Mesendoderm (in vitro differentiated cells): ENCODE results near the gene ATP1A2.

Experiments
- DNase-seq: peaks from one replicate; pipeline ENCODE4 v3.0.0; 2013
- H2AK5ac ChIP-seq: 2 replicates; pipeline ENCODE4 v1.6.1; 2013; ENCODE audit warnings: low read length, inconsistent platforms
- H2BK120ac ChIP-seq: 2 replicates; pipeline ENCODE4 v1.6.1; 2013; ENCODE audit warnings: low read depth, mild to moderate bottlenecking, low read length, moderate library complexity, mixed read lengths
- H2BK15ac ChIP-seq: replicated peaks from 2 replicates; pipeline ENCODE4 v1.6.1; 2013; ENCODE audit warnings: low read depth, mild to moderate bottlenecking, moderate library complexity
- H2BK5ac ChIP-seq: 2 replicates; pipeline ENCODE4 v1.6.1; 2013; ENCODE audit warnings: low read length, inconsistent platforms
- H3K18ac ChIP-seq: 2 replicates; pipeline ENCODE4 v1.6.1; 2013; ENCODE audit warnings: mild to moderate bottlenecking, low read length, mixed read lengths
- H3K23ac ChIP-seq: one replicate; pipeline ENCODE4 v1.6.1; 2013; ENCODE audit warnings: low read length
- H3K27ac ChIP-seq: 2 replicates; pipeline ENCODE4 v1.5.1; 2013; ENCODE audit warnings: low read depth, mild to moderate bottlenecking, inconsistent platforms, low read length, moderate library complexity
- H3K27me3 ChIP-seq: 2 replicates; pipeline ENCODE4 v1.6.1; 2013; ENCODE audit warnings: low read length, control low read depth, mild to moderate bottlenecking, inconsistent platforms; ENCODE audit not compliant: insufficient read depth, poor library complexity
- H3K36me3 ChIP-seq: 2 replicates; pipeline ENCODE4 v1.6.1; 2013; ENCODE audit warnings: low read length, inconsistent platforms; ENCODE audit not compliant: control insufficient read depth, insufficient read depth
- H3K4ac ChIP-seq: one replicate; pipeline ENCODE4 v1.6.1; 2013; ENCODE audit warnings: low read depth, mild to moderate bottlenecking, low read length, moderate library complexity
- H3K4me1 ChIP-seq: 2 replicates; pipeline ENCODE4 v1.6.1; 2013; ENCODE audit warnings: low read depth, low read length, inconsistent platforms; ENCODE audit not compliant: control insufficient read depth
- H3K4me2 ChIP-seq: 2 replicates; pipeline ENCODE4 v1.6.1; 2013; ENCODE audit warnings: low read length
- H3K4me3 ChIP-seq: 2 replicates; pipeline ENCODE4 v1.5.1; 2013; ENCODE audit warnings: mild to moderate bottlenecking, low read length
- H3K56ac ChIP-seq: one replicate; pipeline ENCODE4 v1.6.1; 2013; ENCODE audit warnings: low read length
- H3K79me1 ChIP-seq: 2 replicates; pipeline ENCODE4 v1.6.1; 2013; ENCODE audit warnings: low read length, inconsistent platforms
- H3K79me2 ChIP-seq: 2 replicates; pipeline ENCODE4 v1.6.1; 2013; ENCODE audit warnings: mild to moderate bottlenecking, low read length; ENCODE audit not compliant: control insufficient read depth, insufficient read depth
- H3K9ac ChIP-seq: 2 replicates; pipeline ENCODE4 v1.6.1; 2013; ENCODE audit warnings: low read length, inconsistent platforms
- H4K5ac ChIP-seq: one replicate; pipeline ENCODE4 v1.6.1; 2013; ENCODE audit warnings: low read length
- H4K8ac ChIP-seq: one replicate; pipeline ENCODE4 v1.6.1; 2013; ENCODE audit warnings: low read depth, mild to moderate bottlenecking, control low read depth, low read length, moderate library complexity
- WGBS: extraction: QIAGEN DNeasy Blood & Tissue Kit; methylation state at CpG from one replicate; pipeline ENCODE4 v1.1.7; 2013; ENCODE audit warnings: low lambda C conversion rate, missing lambda C conversion rate; ENCODE audit not compliant: insufficient coverage; ENCODE audit errors: extremely low coverage; 5-methylcytosine and 5-hydroxymethylcytosine counted together

The ATP1A2 gene

GRCh38 chr1:160118928-160119327 is 3.4 kb downstream of the ATP1A2 start:
- Histone ChIP-seq H3K27ac (no peak overlapping the region), H2BK5ac (no peak overlapping the region), H3K36me3 (no peaks in the 10 kb centered on the region), H3K4ac (no peak overlapping the region), H3K4me1 (peaks cover 18% of the 10 kb centered on the region), H2BK120ac (no peak overlapping the region), H3K18ac (no peak overlapping the region), H2AK5ac (no peak overlapping the region), H2BK15ac (no peak overlapping the region), H3K23ac (no peak overlapping the region), H3K27me3 (no peaks in the 10 kb centered on the region), H3K4me2 (no peak overlapping the region), H4K5ac (no peak overlapping the region), H3K9ac (no peak overlapping the region), H3K79me1 (no peaks in the 10 kb centered on the region), H3K79me2 (no peaks in the 10 kb centered on the region), H3K4me3 (no peak overlapping the region), H4K8ac (no peak overlapping the region), H3K56ac (no peak overlapping the region)
- no CpG with 5 or more reads among the region's 3 CpGs for WGBS
- no peak for DNase-seq

GRCh38 chr1:160120797-160121196 is 5.2 kb downstream of the ATP1A2 start:
- H2AK5ac ChIP-seq = no peak overlapping the region
- no peak overlapping the region for H3K18ac ChIP-seq
- H3K79me2 ChIP-seq = no peaks in the 10 kb centered on the region
- no peak overlapping the region for H2BK15ac ChIP-seq
- no peak for DNase-seq
- no peak overlapping the region for H3K4me3 ChIP-seq
- H4K8ac ChIP-seq = no peak overlapping the region
- H3K56ac ChIP-seq = no peak overlapping the region
- no peaks in the 10 kb centered on the region for H3K36me3 ChIP-seq
- no peak overlapping the region for H3K4me2 ChIP-seq
- no peak overlapping the region for H3K9ac ChIP-seq
- H3K4ac ChIP-seq = no peak overlapping the region
- H3K4me1 ChIP-seq = peaks cover 10% of the 10 kb centered on the region
- no peak overlapping the region for H2BK120ac ChIP-seq
- no peaks in the 10 kb centered on the region for H3K79me1 ChIP-seq
- no peak overlapping the region for H3K23ac ChIP-seq
- H3K27me3 ChIP-seq = no peaks in the 10 kb centered on the region
- H4K5ac ChIP-seq = no peak overlapping the region
- H3K27ac ChIP-seq = no peak overlapping the region
- WGBS = no CpG with 5 or more reads among the region's 5 CpGs
- H2BK5ac ChIP-seq = no peak overlapping the region

- H2BK5ac ChIP-seq = no peak overlapping the region
- no peak overlapping the region for H2BK15ac ChIP-seq
- no peaks in the 10 kb centered on the region for H3K79me1 ChIP-seq
- H3K9ac ChIP-seq = no peak overlapping the region
- no peak overlapping the region for H4K5ac ChIP-seq
- DNase-seq = no peak
- H3K4me3 ChIP-seq = no peak overlapping the region
- no peaks in the 10 kb centered on the region for H3K36me3 ChIP-seq
- no peaks in the 10 kb centered on the region for H3K79me2 ChIP-seq
- H2BK120ac ChIP-seq = no peak overlapping the region
- H3K4me2 ChIP-seq = no peak overlapping the region
- H3K18ac ChIP-seq = no peak overlapping the region
- WGBS = no CpG with 5 or more reads among the region's 1 CpG
- H3K56ac ChIP-seq = no peak overlapping the region
- H2AK5ac ChIP-seq = no peak overlapping the region
- peaks cover 10% of the 10 kb centered on the region for H3K4me1 ChIP-seq
- no peak overlapping the region for H3K23ac ChIP-seq
- H3K27ac ChIP-seq = no peak overlapping the region
- H3K27me3 ChIP-seq = no peaks in the 10 kb centered on the region
- H3K4ac ChIP-seq = no peak overlapping the region
- no peak overlapping the region for H4K8ac ChIP-seq
These were observed 5.8 kb downstream of the ATP1A2 start for GRCh38 chr1:160121388-160121787.

- H3K4me1 ChIP-seq = peaks cover 4% of the 10 kb centered on the region
- WGBS = no CpG with 5 or more reads among the region's 16 CpGs
- H3K36me3 ChIP-seq = no peaks in the 10 kb centered on the region
- H3K79me2 ChIP-seq = no peaks in the 10 kb centered on the region
- H3K27ac ChIP-seq = no peak overlapping the region
- no peak overlapping the region for H4K5ac ChIP-seq
- H3K4me2 ChIP-seq = no peak overlapping the region
- no peak overlapping the region for H2BK15ac ChIP-seq
- no peak overlapping the region for H3K56ac ChIP-seq
- no peak overlapping the region for H3K18ac ChIP-seq
- no peak overlapping the region for H3K4me3 ChIP-seq
- no peaks in the 10 kb centered on the region for H3K27me3 ChIP-seq
- H3K79me1 ChIP-seq = no peaks in the 10 kb centered on the region
- H2BK5ac ChIP-seq = no peak overlapping the region
- no peak overlapping the region for H3K23ac ChIP-seq
- DNase-seq = no peak
- no peak overlapping the region for H2AK5ac ChIP-seq
- no peak overlapping the region for H3K4ac ChIP-seq
- H3K9ac ChIP-seq = no peak overlapping the region
- H4K8ac ChIP-seq = no peak overlapping the region
- no peak overlapping the region for H2BK120ac ChIP-seq
These were observed 7.5 kb downstream of the ATP1A2 start for GRCh38 chr1:160122978-160123495.

- no peak overlapping the region for H3K4ac ChIP-seq
- H4K8ac ChIP-seq = no peak overlapping the region
- H3K56ac ChIP-seq = no peak overlapping the region
These were observed 8.2 kb downstream of the ATP1A2 start for GRCh38 chr1:160123726-160124125.

GRCh38 chr1:160124705-160125478 is 9.3 kb downstream of the ATP1A2 start:
- Histone ChIP-seq H3K56ac (no peak overlapping the region), H3K27me3 (no peaks in the 10 kb centered on the region), H2BK120ac (no peak overlapping the region), H3K27ac (no peak overlapping the region), H3K4ac (no peak overlapping the region), H2AK5ac (no peak overlapping the region), H2BK5ac (no peak overlapping the region), H4K8ac (no peak overlapping the region), H3K4me3 (no peak overlapping the region), H3K9ac (no peak overlapping the region), H3K4me2 (no peak overlapping the region), H3K79me2 (no peaks in the 10 kb centered on the region), H3K36me3 (no peaks in the 10 kb centered on the region), H2BK15ac (no peak overlapping the region), H3K79me1 (no peaks in the 10 kb centered on the region), H3K4me1 (no peaks in the 10 kb centered on the region), H3K18ac (no peak overlapping the region), H4K5ac (no peak overlapping the region), H3K23ac (no peak overlapping the region)
- peak; percentile 94 for DNase-seq
- WGBS = no CpG with 5 or more reads among the region's 8 CpGs

More at GRCh38 chr1:160123726-160124125, 8.2 kb downstream of the ATP1A2 start:
- no peaks in the 10 kb centered on the region for H3K27me3 ChIP-seq
- no peak overlapping the region for H3K23ac ChIP-seq
- H2AK5ac ChIP-seq = no peak overlapping the region
- DNase-seq = no peak
- H3K4me1 ChIP-seq = no peaks in the 10 kb centered on the region
- no peaks in the 10 kb centered on the region for H3K79me1 ChIP-seq
- no peak overlapping the region for H3K27ac ChIP-seq
- H2BK5ac ChIP-seq = no peak overlapping the region
- no peaks in the 10 kb centered on the region for H3K36me3 ChIP-seq
- H2BK120ac ChIP-seq = no peak overlapping the region
- H4K5ac ChIP-seq = no peak overlapping the region
- no peak overlapping the region for H3K18ac ChIP-seq
- no peak overlapping the region for H3K9ac ChIP-seq
- H2BK15ac ChIP-seq = no peak overlapping the region
- H3K4me3 ChIP-seq = no peak overlapping the region
- no peaks in the 10 kb centered on the region for H3K79me2 ChIP-seq
- H3K4me2 ChIP-seq = no peak overlapping the region
